ENCODE measurements around the gene EPC2. TPM values are rescaled to one million over a fixed set of nuclear protein-coding genes. Genes with fewer than 3 reads are reported as not detected.

The EPC2 gene
- total RNA-seq, 1 donor from 2014 or later, result 20.9 TPM

DNA sequence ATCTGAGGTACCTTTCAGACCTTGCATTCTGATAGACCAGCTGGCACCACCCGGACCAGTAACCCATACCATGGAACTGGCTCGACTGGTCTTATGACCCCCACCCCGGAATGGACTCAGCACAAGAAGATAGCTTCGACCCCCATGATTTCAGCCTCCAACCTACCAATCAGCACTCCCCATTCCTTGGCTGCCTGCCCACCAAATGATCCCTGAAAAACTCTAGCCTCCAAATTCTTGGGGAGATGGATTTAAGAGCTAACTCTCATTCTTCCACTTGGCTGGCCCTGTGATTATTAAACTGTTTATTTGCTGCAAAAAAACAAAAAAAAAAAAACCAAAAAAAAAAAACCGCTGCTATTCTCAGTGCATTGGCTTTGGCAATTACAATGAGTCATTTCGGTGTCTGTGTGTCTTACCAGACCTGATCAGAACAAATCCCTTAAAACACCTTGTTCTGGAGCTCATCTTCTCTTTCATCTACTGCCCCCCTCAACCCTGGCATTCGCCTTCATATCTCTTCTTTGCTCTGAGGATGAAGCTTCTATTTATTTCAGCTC, 170.4 kb downstream of the EPC2 start:
- DNase-seq, result no peak

DNA sequence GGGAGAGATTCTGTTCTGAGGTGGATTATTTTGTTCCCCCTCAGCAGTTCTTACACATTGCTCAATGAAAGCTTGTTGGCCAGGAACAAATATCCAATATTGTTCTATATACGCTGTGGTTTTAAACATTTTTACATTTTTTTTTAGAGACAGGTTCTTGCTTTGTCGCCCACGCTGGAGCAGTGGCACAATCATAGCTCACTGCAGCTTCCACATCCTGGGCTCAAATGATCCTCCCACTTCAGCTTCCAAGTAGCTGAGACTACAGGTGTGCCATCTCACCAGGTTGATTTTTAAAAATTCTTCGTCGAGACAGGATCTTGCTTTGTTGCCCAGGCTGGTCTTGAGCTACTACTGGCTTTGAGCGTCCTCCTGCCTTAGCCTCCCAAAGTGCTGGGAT, 171.6 kb downstream of the EPC2 start:
- DNase-seq, result no peak

DNA sequence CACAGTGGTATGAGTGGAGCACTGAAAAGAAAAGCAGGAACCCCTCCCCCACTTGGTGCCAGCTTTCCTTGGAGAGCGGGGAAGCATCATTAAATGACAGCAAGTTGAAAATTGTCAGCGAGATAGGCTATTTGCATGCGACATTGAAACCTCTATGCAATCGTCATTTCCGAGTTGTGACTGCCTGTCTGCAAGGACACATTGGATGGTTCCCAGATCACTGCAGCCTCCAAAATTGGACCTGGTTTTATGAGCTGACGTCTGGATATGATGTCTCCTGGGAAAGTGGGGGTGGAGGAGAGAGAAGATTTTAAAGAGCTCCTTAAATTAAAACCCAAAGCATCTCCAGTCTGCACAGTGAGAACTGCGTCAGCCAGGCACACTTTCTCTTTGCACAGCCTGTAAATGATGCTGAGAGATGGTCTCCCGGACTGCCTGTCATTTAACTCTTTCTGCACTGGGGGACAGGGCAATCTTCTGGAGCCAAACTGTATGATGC, 172.7 kb downstream of the EPC2 start:
- DNase-seq, result no peak

DNA sequence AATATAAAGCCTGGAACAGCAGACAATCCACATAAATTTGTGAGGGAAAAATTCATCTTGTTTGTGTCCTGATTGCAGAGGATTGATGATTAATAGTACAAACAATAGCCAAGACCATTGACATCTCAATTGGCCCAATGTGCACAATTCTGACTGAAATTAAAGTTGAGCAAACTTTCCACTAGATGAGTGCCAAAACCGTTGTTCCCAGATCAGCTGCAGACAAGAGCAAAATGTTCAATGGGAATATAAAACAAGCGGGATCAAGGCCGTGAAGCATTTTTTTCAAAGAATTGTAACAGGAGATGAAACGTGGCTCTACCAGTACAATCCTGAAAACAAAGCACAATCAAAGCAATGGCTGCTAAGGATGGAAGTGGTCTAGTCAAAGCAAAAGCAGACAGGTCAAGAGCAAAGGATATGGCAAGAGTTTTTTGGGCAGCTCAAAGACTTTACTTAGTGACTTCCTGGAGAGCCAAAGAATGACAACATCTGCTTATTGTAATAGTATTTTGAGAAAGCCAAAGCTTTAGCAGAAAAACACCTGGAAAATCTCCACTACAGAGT, 174.6 kb downstream of the EPC2 start:
- no peak for DNase-seq

DNA sequence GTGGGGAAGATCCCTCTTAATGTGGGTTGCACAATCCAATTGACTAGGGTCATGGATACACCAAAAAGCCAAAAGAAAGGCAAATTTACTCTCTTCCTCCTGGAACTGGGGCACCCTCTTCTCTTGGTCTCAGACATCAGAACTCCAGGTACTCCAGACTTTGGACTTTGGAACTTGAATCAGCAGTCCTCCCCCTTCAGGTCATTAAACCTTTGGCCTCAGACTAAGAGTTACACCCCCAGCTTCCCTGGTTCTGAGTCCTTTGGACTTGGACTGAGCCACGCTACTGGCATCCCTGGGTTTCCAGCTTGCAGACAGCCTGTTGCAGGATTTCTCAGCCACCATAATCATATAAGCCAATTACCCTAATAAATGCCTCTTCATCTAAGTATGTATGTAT, 179.6 kb downstream of the EPC2 start:
- DNase-seq, result no peak

DNA sequence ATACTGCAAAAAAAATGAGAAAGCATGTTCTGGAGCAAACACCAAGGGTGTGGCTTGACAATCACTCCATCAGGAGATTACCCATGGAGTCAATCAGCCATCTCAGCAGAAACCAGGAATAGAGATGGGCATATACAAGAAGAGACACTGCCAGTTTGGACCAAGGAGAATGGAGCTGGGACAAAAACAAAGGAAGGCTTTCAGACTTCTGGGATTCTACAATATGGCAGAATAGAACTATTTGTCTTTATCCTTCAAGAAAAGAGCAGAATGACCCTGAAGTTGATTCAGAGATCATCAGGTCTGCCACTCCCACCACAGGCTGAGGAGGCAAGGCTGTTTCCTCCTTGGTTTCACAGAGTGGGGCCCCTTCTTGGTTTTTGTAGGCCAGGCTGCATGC, 182.2 kb downstream of the EPC2 start:
- DNase-seq, result no peak

DNA sequence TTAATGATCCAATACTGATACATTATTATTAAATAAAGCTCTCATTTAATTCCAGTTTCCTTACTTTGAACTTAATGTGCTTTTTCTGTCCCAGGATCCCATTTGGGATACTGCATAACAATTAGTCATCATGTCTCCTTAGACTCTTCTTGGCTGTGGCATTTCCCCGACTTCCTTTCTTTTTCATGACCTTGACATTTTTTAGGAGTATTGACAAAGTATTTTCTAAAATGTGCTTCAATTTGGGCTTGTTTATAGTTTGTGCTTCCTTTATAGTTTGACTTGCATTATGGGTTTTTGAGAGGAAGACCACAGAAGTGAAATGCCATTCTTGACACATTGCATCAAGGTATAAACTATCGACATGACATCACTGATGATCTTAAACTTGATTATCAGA, 184.4 kb downstream of the EPC2 start:
- DNase-seq, result peak; percentile 60

DNA sequence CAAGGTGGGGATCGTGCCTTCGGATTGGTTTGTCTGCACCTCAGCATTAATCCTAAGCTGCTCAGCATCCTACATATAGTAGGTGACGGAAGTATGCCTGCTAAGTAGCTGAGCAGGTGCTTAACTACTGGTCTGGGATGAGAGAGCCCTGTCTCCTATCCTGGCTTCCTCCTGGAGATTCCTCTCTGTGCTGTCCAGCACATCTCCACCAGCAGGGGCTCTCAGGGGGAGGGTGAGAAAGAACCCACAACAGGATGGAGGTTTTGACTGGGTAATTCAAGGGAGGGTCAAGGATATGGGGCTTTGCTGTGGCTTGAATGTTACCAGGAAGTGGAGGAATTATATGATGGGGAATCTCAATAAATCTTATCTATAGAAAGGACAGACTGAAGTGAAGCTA, 185.1 kb downstream of the EPC2 start:
- DNase-seq, result no peak

DNA sequence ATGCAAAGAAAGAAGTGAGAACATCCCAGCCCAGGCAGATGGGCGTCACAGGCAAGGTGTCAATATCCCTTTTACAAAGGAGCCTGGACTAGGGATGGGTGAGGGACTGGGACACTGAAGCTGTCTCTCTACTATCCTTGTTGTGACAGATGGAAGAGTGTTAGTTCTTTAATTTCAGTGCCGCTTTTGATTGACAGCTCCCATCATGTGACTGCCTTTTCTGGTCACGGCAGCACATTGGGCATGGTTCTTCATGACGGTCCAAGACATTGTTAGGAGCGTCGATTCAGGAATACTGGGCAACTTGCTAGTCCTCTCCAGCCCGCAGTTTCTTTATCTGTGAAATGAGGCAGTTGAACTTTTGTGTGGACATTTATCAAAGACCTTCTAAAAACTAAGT, 188.1 kb downstream of the EPC2 start:
- no peak for DNase-seq

Other genes starting within 250 kb of the EPC2 start
- 0.14 and 0.34 TPM in 2 replicates for gene KIF5C, start 230.5 kb downstream of the EPC2 start, total RNA-seq